ENCODE measurements around the gene MEF2D.

- TF ChIP-seq CTCF (IDR thresholded peaks at IDR 0.05) (no peak), POLR2A (IDR thresholded peaks at IDR 0.05) (no peak)
Observed at GRCh38 chr1:156488566-156489165, 11.9 kb downstream of the MEF2D start.

Measured in stomach (tissue), 4 donors.